Adrenal gland (tissue), 12 donors: ENCODE data around the gene EXOC6. TPM values are rescaled to one million over a fixed set of nuclear protein-coding genes. Genes with fewer than 3 reads are reported as not detected.
A peak's percentile ranks its signal among the peaks of the same experiment; 100 is the strongest.

Experiments
- DNase-seq, 7 donors: peaks; one replicate each; pipeline ENCODE4 v3.0.0-alpha.2; 2019 to 2020
- H3K27ac ChIP-seq, 5 donors: fragments of 200-600 bp; sonication (generic) in 4 of 5; 1 replicate in 3 of 5; 2 replicates in 2 of 5; pipeline versions ENCODE4 v1.5.1 to v1.8.0; 2016 to 2020; ENCODE audit warnings: mild to moderate bottlenecking in 1 of 5
- H3K27me3 ChIP-seq: fragments of 200-600 bp; 2 replicates; pipeline ENCODE4 v1.8.0; 2021
- H3K36me3 ChIP-seq, 2 donors: fragments of 200-600 bp; replicated peaks in 1 of 2; 1 replicate in 1 of 2; 2 replicates in 1 of 2; pipeline versions ENCODE4 v1.5.1 to v1.8.0; 2018 to 2022
- H3K4me1 ChIP-seq, 2 donors: fragments of 200-600 bp; replicated peaks in 1 of 2; 1 replicate in 1 of 2; 2 replicates in 1 of 2; pipeline versions ENCODE4 v1.5.1 to v1.8.0; 2018 to 2021
- H3K4me3 ChIP-seq, 4 donors: fragments of 200-600 bp; sonication (generic) in 3 of 4; one replicate each; pipeline ENCODE4 v1.5.1; 2016 to 2018
- H3K9me3 ChIP-seq, 3 donors: fragments of 200-600 bp; sonication (generic) in 1 of 3; replicated peaks in 1 of 3; 1 replicate in 2 of 3; 2 replicates in 1 of 3; pipeline versions ENCODE4 v1.5.1 to v1.8.0; 2016 to 2021
- CTCF ChIP-seq, 6 experiments: fragments of 450-650 bp in 4 of 6; fragments of 200-600 bp in 2 of 6; sonication (generic) in 1 of 6; IDR thresholded peaks; 1 replicate in 5 of 6; 2 replicates in 1 of 6; pipeline versions ENCODE4 v1.5.1 to v1.8.0; 2016 to 2021; ENCODE audit warnings: antibody characterized with exemption in 6 of 6, mild to moderate bottlenecking in 2 of 6, moderate library complexity in 1 of 6
- POLR2A ChIP-seq, 2 donors: fragments of 450-650 bp; IDR thresholded peaks; one replicate each; pipeline ENCODE4 v1.6.1; 2017; ENCODE audit warnings: antibody characterized with exemption in 2 of 2, mild to moderate bottlenecking in 2 of 2, moderate library complexity in 1 of 2
- WGBS, 4 donors: extraction: QIAGEN DNeasy Blood & Tissue Kit in 2 of 4; methylation state at CpG; one replicate each; pipeline versions ENCODE4 v1.1.5 to v1.1.7; 2013 to 2017; 5-methylcytosine and 5-hydroxymethylcytosine counted together
- intact Hi-C, 2 donors: fragments of 100-400 bp; cut with DNase I; formaldehyde crosslinking; loops; one replicate each; pipeline versions ENCODE4 v1.14.1 to v1.15.0; 2022 to 2023
- polyA plus RNA-seq, 3 donors: library from polyadenylated mRNA; stranded (reverse); fragments of 200-250 nt in 2 of 3; fragments of 350-450 nt in 1 of 3; fragmentation: Illumina TruSeq in 1 of 3; extraction: RNeasy Lipid Tissue Mini Kit (QIAGEN cat#74804) in 1 of 3; gene quantifications; one replicate each; pipeline ENCODE4 v1.2.3, GENCODE V29; 2013 to 2014
- total RNA-seq, 9 donors: library from RNA; depleted of rRNA in 4 of 9; stranded (reverse); fragments of >200 nt in 4 of 9; fragments of 120-200 nt in 1 of 9; fragmentation: NEBNext Ultra II Directional in 1 of 9; extraction: Animal tissue kit (Norgen Biotek cat#: 25700) in 1 of 9; gene quantifications; one replicate each; pipeline versions ENCODE4 v1.1.0 to v1.2.4, GENCODE V29; 2013 to 2023
- donor health status: healthy with polysubstance abuse.
- donor health status: Bipolar disorder and iron deficiency.
- donor health status: DM: yes; HTN: yes; CAD: no.
- donor health status: DM: no; HTN: no; CAD: no.
- donor health status: DM: no; HTN: no; CAD: no.
- donor health status: DM: yes; HTN: yes; CAD: no.

The EXOC6 gene
- total and polyA plus RNA-seq, 12 donors = 7.1 to 60.1 (median 25.7) TPM

- no peaks in the 10 kb centered on the region for H3K36me3 ChIP-seq
- H3K4me3 ChIP-seq = no peak overlapping the region
- TF ChIP-seq CTCF (IDR thresholded peaks at IDR 0.05) = no peak
- TF ChIP-seq POLR2A (IDR thresholded peaks at IDR 0.05) = no peak
- peaks cover 0 to 7% of the 10 kb centered on the region in 2 donors for H3K4me1 ChIP-seq
- no peak overlapping the region for H3K27ac ChIP-seq
- no peak for DNase-seq
- intact Hi-C loops = no loop called here
- 77 to 86% (median 81%) methylated on average over 6 of the region's 6 CpGs for WGBS, 4 donors
- no peaks in the 10 kb centered on the region for H3K9me3 ChIP-seq
- H3K27me3 ChIP-seq = no peaks in the 10 kb centered on the region
Measured at GRCh38 chr10:92913973-92914372, 65.7 kb downstream of the EXOC6 start.

- Histone ChIP-seq H3K27me3 (no peaks in the 10 kb centered on the region), H3K36me3 (no peaks in the 10 kb centered on the region), H3K4me3 (no peak overlapping the region), H3K27ac (no peak overlapping the region), H3K9me3 (no peaks in the 10 kb centered on the region), H3K4me1 (peaks cover 0 to 7% of the 10 kb centered on the region in 2 donors)
- intact Hi-C loops = no loop called here
- peak; percentile 42 to 77 (median 50) for DNase-seq
- TF ChIP-seq CTCF (IDR thresholded peaks at IDR 0.05) = peak; percentile 41 to 69 (median 50)
- no peak for TF ChIP-seq POLR2A (IDR thresholded peaks at IDR 0.05)
- 84 to 88% (median 86%) methylated on average over 4 of the region's 4 CpGs for WGBS, 4 donors
Measured at GRCh38 chr10:92914478-92915325, 66.4 kb downstream of the EXOC6 start.

GRCh38 chr10:92915892-92916291 is 67.6 kb downstream of the EXOC6 start:
- Histone ChIP-seq H3K36me3 (no peaks in the 10 kb centered on the region), H3K27me3 (no peaks in the 10 kb centered on the region), H3K9me3 (no peaks in the 10 kb centered on the region), H3K4me3 (no peak overlapping the region), H3K27ac (no peak overlapping the region), H3K4me1 (peaks cover 0 to 7% of the 10 kb centered on the region in 2 donors)
- no peak for DNase-seq
- WGBS, 4 donors = 82 to 96% (median 90%) methylated on average over 3 of the region's 3 CpGs
- intact Hi-C loops = no loop called here
- TF ChIP-seq CTCF (IDR thresholded peaks at IDR 0.05) (no peak), POLR2A (IDR thresholded peaks at IDR 0.05) (no peak)

GRCh38 chr10:92916433-92916832 is 68.1 kb downstream of the EXOC6 start:
- Histone ChIP-seq H3K9me3 (no peaks in the 10 kb centered on the region), H3K36me3 (no peaks in the 10 kb centered on the region), H3K4me3 (no peak overlapping the region), H3K4me1 (peaks cover 0 to 7% of the 10 kb centered on the region in 2 donors), H3K27ac (no peak overlapping the region), H3K27me3 (no peaks in the 10 kb centered on the region)
- intact Hi-C loops = no loop called here
- 69 to 76% (median 72%) methylated on average over 2 of the region's 2 CpGs for WGBS, 4 donors
- DNase-seq = no peak
- TF ChIP-seq POLR2A (IDR thresholded peaks at IDR 0.05) (no peak), CTCF (IDR thresholded peaks at IDR 0.05) (no peak)
